ENCODE results near the gene ELMOD1.

ELMOD1 gene

DNA sequence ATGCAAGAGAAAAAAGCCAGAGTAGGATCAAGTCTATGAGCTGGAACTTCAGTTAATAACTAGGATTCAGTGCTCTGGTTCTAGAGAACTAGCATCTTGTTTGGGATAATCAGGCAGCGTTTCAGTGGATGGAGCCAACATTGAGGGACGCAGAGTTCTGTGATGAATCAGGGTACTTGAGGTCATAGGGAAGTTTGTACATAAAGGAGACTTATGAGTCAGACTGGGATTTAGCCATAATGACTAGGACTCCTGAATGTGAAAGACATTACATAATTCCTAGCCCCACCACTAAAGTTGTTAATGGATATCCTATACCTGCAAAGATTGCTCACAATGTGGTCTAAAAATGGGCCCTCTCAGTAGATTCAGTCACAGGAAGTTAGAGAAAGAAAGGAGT, 114.1 kb downstream of the ELMOD1 start:
- no peak overlapping the region for H3K4me3 ChIP-seq (replicated peaks; ENCODE audit: low read depth, low read length)
- H3K36me3 ChIP-seq (ENCODE audit: control insufficient read depth, insufficient read depth, low read length), result no peaks in the 10 kb centered on the region
- H3K27me3 ChIP-seq (replicated peaks; ENCODE audit: control insufficient read depth, insufficient read depth, low read length), result no peaks in the 10 kb centered on the region
- no peak for DNase-seq (ENCODE audit: extremely low read depth, insufficient read length)
- TF ChIP-seq, protein P1, sequence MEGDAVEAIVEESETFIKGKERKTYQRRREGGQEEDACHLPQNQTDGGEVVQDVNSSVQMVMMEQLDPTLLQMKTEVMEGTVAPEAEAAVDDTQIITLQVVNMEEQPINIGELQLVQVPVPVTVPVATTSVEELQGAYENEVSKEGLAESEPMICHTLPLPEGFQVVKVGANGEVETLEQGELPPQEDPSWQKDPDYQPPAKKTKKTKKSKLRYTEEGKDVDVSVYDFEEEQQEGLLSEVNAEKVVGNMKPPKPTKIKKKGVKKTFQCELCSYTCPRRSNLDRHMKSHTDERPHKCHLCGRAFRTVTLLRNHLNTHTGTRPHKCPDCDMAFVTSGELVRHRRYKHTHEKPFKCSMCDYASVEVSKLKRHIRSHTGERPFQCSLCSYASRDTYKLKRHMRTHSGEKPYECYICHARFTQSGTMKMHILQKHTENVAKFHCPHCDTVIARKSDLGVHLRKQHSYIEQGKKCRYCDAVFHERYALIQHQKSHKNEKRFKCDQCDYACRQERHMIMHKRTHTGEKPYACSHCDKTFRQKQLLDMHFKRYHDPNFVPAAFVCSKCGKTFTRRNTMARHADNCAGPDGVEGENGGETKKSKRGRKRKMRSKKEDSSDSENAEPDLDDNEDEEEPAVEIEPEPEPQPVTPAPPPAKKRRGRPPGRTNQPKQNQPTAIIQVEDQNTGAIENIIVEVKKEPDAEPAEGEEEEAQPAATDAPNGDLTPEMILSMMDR (IDR thresholded peaks at IDR 0.05; ENCODE audit: insufficient read depth, low read length, poor library complexity, severe bottlenecking), result no peak

DNA sequence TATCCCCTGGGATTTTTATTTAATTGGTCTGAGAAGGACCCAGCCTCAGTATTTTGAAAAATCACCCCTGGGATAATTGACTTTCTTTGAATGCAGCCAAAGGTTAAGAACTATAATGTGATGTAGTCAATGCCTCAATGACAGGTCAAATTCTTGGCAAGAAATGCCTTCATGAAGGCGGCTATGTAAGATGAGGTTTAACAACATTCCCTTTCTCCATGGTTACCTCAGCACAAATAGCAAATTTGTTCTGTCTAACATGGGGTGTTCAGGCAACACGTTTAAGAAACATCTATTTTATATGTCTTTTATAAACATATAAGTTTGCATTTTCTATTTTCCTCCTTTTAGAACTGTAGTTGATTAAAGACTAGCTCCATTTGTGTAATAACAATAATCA, 115.6 kb downstream of the ELMOD1 start:
- H3K27me3 ChIP-seq (replicated peaks; ENCODE audit: control insufficient read depth, insufficient read depth, low read length), result no peaks in the 10 kb centered on the region
- TF ChIP-seq, protein P1 (IDR thresholded peaks at IDR 0.05; ENCODE audit: insufficient read depth, low read length, poor library complexity, severe bottlenecking), result no peak
- H3K4me3 ChIP-seq (replicated peaks; ENCODE audit: low read depth, low read length), result no peak overlapping the region
- DNase-seq (ENCODE audit: extremely low read depth, insufficient read length), result no peak
- H3K36me3 ChIP-seq (ENCODE audit: control insufficient read depth, insufficient read depth, low read length), result no peaks in the 10 kb centered on the region

DNA sequence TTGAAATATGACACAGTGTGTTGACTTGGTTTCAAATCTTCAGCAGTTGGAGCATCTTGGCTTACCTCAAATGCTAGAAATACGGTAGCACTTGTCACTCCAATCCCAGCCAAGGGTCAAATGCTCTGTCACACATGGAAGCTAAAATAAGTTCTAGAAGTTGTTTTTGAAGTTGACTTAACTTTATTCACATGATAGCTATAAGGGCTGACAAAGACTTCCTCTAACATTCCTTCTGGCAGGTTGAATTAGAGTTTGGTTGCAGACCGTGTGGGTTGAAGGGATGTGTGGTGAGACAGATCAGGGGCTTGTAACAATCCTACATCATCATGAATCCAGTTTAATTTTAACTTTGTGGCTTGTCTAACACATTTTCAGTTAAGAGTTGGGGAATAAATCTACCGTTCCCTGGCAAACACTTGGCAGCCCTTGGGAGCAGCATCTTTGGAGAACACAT, 116.3 kb downstream of the ELMOD1 start:
- H3K4me3 ChIP-seq (replicated peaks; ENCODE audit: low read depth, low read length), result no peak overlapping the region
- DNase-seq (ENCODE audit: extremely low read depth, insufficient read length), result no peak
- H3K36me3 ChIP-seq (ENCODE audit: control insufficient read depth, insufficient read depth, low read length), result no peaks in the 10 kb centered on the region
- TF ChIP-seq, protein P1 (IDR thresholded peaks at IDR 0.05; ENCODE audit: insufficient read depth, low read length, poor library complexity, severe bottlenecking), result no peak
- peaks cover 2% of the 10 kb centered on the region for H3K27me3 ChIP-seq (replicated peaks; ENCODE audit: control insufficient read depth, insufficient read depth, low read length)

DNA sequence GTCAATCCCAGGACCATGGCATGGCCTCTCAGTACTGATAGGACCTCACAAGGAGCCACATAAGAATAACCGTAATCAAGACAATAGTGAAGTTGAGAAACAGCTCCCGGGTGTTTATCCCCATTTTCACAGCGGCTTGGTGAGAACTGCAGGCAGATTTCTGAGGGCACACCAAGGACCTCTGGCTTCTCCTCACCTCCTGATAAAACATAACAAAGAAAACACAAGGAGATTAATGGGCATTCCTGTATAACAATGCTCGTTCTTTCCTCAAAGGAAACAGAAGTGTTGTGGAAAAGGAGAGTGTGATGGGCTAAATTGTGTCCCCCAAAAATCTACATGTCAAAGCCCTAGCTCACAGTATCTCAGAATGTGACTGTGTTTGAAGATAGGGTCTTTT, 116.9 kb downstream of the ELMOD1 start:
- Histone ChIP-seq H3K4me3 (replicated peaks; ENCODE audit: low read depth, low read length) (no peak overlapping the region), H3K27me3 (replicated peaks; ENCODE audit: control insufficient read depth, insufficient read depth, low read length) (peaks cover 2% of the 10 kb centered on the region), H3K36me3 (ENCODE audit: control insufficient read depth, insufficient read depth, low read length) (no peaks in the 10 kb centered on the region)
- no peak for DNase-seq (ENCODE audit: extremely low read depth, insufficient read length)
- TF ChIP-seq, protein P1 (IDR thresholded peaks at IDR 0.05; ENCODE audit: insufficient read depth, low read length, poor library complexity, severe bottlenecking), result no peak

DNA sequence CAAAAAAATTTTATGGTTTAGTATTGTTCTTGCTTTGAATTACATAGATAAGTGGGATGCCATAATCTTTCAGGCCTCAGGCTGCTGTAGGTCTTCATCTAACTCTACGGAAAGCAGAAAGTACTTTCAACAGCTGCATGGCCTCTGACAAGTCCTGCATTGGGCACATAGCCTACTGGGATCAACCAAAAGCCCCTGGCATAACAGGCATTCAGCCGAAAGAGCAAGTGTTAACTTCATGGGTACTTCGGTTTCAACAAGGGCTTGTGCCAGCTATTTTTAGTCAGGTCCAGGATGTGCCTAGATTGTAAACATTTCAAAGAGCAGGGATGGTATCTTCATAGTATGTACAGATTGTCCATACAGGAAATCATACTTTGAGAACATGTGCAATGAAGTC, 117.8 kb downstream of the ELMOD1 start:
- H3K4me3 ChIP-seq (replicated peaks; ENCODE audit: low read depth, low read length), result no peak overlapping the region
- no peak for DNase-seq (ENCODE audit: extremely low read depth, insufficient read length)
- peaks cover 2% of the 10 kb centered on the region for H3K27me3 ChIP-seq (replicated peaks; ENCODE audit: control insufficient read depth, insufficient read depth, low read length)
- H3K36me3 ChIP-seq (ENCODE audit: control insufficient read depth, insufficient read depth, low read length), result no peaks in the 10 kb centered on the region
- TF ChIP-seq, protein P1 (IDR thresholded peaks at IDR 0.05; ENCODE audit: insufficient read depth, low read length, poor library complexity, severe bottlenecking), result no peak

DNA sequence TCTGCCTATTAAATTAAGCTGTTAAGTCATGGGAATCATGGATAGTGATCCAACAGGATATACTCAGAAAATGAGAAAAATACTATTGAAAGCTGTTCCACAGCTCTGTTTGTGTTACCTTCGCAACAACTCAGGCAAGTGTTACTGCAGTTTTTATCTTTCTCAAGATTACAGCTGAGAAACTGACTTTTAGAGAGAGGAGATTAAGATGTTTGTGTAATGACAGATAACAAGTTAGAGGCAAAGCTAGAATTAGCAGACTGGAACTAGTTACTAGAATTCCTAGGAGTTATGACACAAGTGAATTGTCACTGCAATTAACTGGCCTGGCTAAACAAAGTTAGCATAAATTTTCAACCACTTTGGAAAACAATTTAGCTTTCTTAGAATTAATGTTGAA, 119.4 kb downstream of the ELMOD1 start:
- H3K4me3 ChIP-seq (replicated peaks; ENCODE audit: low read depth, low read length), result no peak overlapping the region
- DNase-seq (ENCODE audit: extremely low read depth, insufficient read length), result no peak
- TF ChIP-seq, protein P1 (IDR thresholded peaks at IDR 0.05; ENCODE audit: insufficient read depth, low read length, poor library complexity, severe bottlenecking), result no peak
- peaks cover 2% of the 10 kb centered on the region for H3K27me3 ChIP-seq (replicated peaks; ENCODE audit: control insufficient read depth, insufficient read depth, low read length)
- H3K36me3 ChIP-seq (ENCODE audit: control insufficient read depth, insufficient read depth, low read length), result no peaks in the 10 kb centered on the region
